22Rv1 (cell line): ENCODE measurements around the gene DCP1B.

ENCODE experiments used
- ZFX ChIP-seq: fragments of 450-650 bp; IDR thresholded peaks from 2 replicates; pipeline ENCODE4 v1.6.1; 2017; ENCODE audit warnings: antibody characterized with exemption, borderline replicate concordance
- TF ChIP-seq, protein P1 (sequence below): fragments of 450-650 bp; IDR thresholded peaks from 2 replicates; pipeline ENCODE4 v1.5.1; 2017; ENCODE audit warnings: mild to moderate bottlenecking

DNA sequence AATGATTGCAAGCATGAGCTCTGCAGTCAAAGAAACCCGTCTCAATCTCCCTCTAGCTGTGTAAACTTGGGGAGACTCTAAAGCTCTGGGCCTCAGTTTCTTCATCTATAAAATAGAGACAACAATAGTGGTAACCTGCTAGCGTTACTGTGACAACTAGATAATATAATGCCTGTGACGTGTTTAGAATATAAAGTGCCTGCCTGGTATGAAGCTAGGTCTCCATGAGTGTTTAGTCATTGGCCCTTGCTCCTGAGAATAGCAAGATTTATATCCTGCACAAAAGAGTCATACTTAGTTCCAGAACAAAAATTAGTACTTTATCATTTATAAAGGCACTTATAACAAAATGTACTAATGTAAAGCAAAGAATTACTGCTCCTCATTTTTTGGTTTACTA, 8.8 kb upstream of the DCP1B start:
- TF ChIP-seq, protein P1, sequence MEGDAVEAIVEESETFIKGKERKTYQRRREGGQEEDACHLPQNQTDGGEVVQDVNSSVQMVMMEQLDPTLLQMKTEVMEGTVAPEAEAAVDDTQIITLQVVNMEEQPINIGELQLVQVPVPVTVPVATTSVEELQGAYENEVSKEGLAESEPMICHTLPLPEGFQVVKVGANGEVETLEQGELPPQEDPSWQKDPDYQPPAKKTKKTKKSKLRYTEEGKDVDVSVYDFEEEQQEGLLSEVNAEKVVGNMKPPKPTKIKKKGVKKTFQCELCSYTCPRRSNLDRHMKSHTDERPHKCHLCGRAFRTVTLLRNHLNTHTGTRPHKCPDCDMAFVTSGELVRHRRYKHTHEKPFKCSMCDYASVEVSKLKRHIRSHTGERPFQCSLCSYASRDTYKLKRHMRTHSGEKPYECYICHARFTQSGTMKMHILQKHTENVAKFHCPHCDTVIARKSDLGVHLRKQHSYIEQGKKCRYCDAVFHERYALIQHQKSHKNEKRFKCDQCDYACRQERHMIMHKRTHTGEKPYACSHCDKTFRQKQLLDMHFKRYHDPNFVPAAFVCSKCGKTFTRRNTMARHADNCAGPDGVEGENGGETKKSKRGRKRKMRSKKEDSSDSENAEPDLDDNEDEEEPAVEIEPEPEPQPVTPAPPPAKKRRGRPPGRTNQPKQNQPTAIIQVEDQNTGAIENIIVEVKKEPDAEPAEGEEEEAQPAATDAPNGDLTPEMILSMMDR: no peak
- TF ChIP-seq ZFX: no peak
